NCI-H774 (cell line): Measurements from ENCODE around the gene LVRN.
"Not testable (repeated sequence)": the region's sequence is repeated elsewhere in the genome, so short reads cannot be mapped to it uniquely, and the experiment has no call there.

Experiments
- DNase-seq: peaks from one replicate; lab custom pipeline; 2025; lab: John Stamatoyannopoulos, UW

The LVRN gene, protein sequence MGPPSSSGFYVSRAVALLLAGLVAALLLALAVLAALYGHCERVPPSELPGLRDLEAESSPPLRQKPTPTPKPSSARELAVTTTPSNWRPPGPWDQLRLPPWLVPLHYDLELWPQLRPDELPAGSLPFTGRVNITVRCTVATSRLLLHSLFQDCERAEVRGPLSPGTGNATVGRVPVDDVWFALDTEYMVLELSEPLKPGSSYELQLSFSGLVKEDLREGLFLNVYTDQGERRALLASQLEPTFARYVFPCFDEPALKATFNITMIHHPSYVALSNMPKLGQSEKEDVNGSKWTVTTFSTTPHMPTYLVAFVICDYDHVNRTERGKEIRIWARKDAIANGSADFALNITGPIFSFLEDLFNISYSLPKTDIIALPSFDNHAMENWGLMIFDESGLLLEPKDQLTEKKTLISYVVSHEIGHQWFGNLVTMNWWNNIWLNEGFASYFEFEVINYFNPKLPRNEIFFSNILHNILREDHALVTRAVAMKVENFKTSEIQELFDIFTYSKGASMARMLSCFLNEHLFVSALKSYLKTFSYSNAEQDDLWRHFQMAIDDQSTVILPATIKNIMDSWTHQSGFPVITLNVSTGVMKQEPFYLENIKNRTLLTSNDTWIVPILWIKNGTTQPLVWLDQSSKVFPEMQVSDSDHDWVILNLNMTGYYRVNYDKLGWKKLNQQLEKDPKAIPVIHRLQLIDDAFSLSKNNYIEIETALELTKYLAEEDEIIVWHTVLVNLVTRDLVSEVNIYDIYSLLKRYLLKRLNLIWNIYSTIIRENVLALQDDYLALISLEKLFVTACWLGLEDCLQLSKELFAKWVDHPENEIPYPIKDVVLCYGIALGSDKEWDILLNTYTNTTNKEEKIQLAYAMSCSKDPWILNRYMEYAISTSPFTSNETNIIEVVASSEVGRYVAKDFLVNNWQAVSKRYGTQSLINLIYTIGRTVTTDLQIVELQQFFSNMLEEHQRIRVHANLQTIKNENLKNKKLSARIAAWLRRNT

DNA sequence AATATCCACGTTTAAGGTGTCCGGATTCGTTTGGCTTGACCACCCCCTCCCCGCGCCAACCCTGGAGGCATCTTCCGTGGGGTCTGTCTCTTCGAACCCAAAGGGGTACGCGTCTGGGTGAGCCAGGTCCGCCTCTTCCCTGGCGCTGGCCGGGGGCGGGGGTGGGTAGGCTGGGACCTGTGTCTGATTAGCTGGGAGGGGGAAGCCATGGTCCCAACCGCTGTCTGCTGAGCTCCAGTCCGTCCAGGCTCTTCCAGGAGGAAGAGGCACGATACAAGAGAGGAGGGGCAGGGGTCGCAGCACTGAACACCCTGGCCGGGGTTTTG, at the start of gene LVRN:
TSS of gene LVRN (plus strand) at position 237 of the 326 bp plus-strand sequence. CDS start 143 bp downstream, outside the sequence.
- no peak for DNase-seq

DNA sequence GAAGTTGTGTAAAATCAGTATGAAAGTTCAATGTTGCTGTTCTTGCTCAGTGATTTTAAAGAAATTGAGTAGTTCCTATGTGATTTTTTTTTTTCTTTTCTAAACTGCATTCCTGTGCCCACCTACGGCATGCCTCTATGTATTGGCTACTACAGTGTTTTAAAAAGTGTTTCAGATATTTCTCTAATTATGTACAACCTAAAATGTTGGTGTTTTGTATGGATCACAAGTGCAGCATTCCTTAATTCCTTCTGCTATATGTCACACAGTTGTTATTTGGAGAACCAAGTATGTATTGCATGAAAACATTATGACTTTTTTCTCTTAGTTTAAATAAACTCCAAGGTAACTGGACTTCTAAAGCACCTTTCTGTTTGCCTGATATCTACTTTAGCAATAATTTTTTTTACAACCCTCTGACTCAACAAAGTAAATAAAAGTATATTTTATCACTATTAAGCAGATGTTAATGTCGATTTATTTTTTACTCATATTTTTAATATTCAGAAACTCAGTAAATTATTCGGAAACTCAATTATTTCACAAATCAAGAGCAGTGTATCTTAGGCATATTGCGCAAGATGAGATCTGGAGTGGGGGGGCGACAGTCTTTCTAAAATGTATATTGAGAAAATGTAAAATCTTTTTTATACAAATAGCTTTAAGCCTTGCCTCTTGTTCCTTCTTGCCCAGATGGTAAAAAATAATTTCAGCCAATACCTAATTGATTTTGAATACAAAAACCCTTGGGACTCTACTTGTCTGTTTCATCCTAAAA, 48.5 kb upstream of the LVRN start:
- not testable (repeated sequence) for DNase-seq

DNA sequence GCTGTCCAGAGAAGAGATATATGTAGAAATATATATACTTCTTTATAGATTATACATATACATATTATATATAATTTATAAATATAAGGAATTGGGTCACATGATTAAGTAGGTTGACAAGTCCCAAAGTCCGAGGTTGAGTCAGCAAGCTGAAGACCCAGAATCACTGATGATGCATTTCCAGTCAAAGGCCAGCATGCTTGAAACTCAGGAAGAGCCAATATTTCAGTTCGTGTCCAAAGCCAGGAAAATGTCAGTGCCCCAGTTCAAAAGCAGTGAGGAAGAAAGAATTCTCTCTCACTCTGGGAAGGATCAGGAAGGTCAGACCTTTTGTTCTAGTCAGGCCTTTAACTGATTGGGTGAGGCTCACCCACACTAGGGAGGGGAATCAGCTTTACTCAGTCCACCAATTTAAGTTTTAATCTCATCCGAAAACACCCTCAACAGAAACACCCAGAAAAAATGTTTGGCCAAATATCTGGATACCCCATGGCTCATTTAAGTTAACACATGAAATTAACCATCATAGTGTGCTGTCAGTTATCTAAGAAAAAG, 42.0 kb upstream of the LVRN start:
- no peak for DNase-seq

DNA sequence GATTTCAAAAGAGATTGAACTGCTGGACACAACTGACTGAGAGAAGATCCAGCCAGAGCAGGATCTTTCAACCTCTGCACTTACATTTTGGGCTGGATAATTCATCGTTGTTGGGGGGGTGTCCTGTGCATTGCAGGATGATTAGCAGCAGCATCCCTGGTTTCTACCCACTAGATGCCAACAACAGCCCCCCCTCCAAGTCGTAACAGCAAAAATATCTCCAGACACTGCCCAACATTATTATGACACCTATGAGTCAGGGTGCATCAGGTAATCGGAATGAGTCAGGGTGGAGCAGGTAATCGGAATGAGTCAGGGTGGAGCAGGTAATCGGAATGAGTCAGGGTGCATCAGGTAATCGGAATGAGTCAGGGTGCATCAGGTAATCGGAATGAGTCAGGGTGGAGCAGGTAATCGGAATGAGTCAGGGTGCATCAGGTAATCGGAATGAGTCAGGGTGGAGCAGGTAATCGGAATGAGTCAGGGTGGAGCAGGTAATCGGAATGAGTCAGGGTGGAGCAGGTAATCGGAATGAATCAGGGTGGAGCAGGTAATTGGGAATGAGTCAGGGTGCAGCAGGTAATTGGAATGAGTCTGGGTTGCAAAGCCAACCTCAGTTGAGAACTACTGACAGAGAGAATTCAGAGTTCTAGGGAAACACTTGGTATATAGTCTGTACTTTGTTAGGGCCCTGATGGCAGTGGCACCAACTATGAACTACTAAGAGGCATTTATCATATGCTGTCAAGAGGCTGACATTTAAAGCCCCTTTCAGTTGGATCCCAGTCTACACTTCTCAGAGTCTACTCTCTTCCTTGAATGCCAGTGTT, 33.5 kb upstream of the LVRN start:
- DNase-seq = not testable (repeated sequence)

DNA sequence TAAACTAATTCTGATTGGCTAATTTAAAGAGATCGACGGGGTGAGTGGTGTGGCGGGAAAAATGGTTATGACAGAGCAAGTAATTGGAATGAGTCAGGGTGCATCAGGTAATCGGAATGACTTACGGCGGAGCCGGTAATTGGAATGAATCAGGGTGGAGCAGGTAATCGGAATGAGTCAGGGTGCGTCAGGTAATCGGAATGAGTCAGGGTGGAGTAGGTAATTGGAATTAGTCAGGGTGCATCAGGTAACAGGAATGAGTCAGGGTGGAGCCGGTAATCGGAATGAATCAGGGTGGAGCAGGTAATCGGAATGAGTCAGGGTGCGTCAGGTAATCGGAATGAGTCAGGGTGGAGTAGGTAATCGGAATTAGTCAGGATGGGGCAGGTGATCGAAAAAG, 32.1 kb upstream of the LVRN start:
- not testable (repeated sequence) for DNase-seq

DNA sequence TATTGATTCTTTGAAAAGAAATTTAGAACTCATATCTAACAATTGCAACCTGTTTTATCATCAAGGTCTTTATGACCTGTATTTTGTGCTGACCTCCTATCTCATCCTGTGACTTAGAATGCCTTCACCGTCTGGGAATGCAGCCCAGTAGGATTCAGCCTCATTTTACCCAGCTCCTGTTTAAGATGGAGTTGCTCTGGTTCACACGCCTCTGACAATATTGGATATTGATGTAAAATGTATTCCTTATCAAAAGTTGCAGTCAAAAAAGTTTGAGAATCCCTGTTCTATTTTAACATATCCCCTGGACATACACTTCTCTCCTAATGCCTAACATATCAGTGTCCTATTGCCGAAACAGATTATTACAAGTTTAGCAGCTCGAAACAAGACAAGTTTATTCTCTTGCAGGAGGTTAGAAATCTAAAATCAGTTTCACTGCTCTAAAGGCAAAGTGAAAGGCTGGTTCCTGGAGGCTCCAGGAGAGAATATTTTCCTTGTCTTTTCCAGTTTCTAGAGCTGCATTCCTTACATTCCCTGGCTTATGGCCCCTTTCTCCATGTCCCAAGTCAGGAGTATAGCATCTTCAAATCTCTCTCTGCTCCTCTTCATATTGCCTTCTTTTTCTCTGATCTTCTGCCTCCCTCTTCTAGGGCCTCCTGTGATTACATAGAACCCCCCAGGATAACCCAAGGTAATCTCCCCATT, 31.5 kb upstream of the LVRN start:
- no peak for DNase-seq

DNA sequence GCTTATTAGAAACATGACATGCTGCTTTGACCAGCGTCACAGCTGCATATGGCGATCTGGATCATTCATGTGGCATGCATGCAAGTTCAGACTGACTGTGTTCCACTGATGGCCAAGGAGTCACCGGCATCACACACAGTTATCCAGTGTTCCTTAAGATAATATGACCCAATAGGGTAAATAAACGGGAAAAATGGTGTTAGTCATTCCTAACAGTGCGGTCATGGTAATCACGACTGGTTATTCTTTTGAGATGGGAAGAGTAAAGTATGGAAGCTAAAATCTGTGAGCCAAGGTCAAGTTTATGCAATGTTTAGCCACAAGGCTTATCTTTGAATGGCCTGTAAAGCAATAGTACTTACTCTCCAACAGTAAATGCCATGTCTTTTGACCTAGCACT, 29.3 kb upstream of the LVRN start:
- no peak for DNase-seq

DNA sequence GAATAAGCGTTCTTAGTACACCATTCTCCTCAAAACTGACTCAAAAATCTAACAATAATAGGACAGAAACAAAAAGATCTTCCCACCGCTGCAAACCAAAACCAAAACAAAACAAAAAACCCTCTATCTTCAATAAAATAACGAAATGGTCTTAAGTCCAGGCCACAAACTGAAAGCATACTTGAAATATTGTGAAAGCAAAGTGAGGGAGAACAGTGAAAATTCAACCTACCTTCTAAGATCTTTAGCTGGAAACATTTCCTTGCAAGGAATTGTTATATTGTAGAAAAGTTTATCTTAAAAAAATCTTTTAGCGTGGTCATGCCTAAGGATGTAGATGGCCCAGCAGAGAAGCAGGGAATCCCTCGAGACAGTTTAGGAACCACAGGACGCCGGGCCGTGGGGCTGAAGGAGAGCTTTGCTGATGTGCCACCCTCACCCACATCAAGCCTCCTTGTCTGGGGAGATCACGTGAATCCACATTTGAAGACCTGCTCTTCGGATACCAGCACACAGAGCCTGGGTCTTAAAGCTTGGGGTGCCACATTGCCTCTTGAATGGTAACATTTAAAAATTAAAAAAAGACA, 27.8 kb upstream of the LVRN start:
- no peak for DNase-seq

DNA sequence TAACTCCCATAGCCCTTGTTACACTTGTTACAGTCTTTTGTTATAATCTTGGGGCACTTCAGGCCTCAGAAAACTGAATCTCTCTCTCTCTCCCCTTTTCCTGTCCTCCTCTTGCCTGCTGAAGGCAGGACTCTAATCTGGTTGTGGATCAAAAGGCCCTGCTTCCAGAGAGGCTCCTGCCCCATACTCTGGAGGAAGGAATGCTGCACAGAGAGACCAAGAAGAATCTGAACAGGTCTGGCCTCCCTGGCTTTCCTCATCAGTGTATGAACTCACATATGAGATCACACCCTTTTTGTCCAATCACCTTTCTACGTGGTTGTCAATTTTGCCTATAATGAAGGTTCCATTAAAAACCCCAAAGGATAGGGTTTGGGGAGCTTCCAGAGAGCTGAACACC, 26.2 kb upstream of the LVRN start:
- DNase-seq = no peak

DNA sequence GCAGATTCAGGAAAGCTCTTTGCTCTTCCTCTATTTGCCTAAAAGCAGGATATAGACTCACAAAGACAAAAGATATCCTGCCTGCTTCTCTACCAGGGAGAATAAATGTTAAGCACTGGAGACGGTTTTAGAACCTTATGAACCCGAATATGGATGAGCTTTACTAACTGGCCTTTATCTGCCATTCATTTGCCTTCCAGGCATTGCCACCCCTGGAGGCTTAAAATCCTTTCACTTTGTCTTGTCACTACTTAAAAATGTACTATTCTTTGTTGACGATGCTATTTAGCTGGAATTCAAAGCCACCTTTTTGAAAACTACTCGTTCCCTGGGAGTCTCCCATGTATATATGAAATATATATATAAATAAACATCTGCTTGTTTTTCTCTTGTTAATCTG, 23.2 kb upstream of the LVRN start:
- no peak for DNase-seq

DNA sequence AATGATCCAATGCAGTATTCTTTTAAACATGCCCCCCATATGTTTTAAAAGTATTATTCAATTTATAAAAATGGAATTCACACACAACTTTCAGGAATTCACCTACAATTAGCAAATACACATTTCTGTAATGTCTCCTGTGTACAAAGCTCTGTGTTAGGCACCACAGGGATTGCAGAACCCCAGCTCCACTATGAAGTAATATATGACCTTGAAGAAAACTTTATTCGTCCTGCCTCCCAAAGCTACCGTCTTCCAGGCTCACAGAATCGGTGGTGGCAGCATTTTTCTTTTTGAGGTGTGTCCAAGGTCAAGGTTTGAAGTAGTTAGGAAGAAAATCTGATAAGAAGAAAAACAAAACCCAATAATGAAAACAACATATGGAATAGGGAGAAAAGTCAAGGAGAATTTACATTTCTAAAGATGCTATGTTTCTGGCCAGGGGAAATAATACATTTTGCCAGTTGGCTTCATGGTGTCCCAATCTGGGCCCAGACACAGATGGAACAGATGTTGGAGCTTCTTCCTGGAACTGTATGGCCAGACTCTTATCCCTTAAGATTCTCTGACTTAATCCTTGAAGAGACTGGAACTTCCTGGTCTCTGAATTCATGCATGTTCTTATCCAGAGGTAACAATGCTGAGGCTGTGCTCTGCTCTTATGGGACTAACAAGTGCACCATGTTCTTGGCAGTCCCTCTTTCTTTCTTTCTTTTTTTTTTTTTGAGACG, 22.0 kb upstream of the LVRN start:
- no peak for DNase-seq

DNA sequence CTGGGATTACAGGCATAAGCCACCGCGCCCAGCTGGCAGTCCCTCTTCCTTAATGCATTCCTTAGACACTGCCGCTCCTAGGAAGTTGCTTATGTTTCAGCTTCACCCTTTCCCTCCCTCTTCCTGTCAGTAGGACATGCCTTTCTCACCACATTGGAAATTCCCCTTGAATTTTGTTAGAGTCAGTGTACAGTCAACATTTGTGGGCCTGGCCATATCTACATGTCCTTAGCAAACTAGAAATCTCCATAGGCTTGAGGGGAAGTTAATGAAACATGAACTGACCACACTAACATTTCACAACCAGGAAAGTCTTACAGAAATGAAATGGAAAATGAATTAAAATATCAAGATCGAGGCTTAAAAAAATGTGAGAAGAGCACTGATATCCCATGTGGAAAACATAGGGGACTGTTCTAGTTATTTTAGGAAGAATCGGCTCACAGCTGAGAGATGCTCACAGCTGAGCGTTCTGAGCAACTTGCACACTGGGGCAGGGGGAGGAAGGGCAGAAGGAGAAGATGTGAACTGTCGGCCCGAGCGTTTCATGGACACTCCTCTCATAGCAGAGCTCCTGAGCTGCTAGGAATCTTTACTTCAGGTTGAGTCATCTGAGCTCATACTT, 21.1 kb upstream of the LVRN start:
- DNase-seq = no peak

DNA sequence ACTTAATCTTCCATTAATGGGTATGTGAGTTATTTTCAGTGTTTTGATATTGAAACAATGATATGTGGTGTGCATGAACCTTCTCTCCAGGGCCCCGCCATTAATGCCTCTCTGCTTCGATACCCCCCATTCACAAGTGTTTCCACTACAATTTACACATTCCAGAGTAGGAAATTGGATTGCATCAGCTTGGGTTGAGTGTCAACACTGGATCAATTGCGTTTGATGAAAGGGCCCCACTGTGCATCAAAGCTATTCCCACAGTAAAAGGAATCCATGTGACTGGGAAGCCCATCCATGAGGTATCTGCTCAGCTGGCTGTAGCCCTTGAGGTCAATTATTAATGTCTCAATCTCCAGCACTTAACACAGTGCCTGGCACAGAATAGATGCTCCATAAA, 17.8 kb upstream of the LVRN start:
- no peak for DNase-seq

DNA sequence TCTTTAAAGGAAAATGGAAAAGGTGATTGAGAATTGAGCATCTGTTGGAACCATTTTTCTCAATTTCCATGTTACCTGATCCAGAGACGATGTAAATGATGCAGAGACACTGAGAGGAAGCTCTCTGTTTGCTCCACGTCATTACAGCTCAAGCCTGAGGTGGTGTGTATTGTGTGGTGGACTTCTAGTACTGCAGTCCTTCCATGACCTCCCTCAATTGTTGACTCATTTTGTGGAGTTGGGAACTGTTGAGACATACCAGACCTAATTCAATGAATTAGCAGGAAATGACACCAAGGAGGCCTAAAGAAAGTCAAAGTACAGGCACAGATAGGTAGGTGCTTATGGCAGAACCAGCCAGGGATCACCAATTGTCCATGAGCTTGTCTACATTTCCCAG, 15.6 kb upstream of the LVRN start:
- no peak for DNase-seq

DNA sequence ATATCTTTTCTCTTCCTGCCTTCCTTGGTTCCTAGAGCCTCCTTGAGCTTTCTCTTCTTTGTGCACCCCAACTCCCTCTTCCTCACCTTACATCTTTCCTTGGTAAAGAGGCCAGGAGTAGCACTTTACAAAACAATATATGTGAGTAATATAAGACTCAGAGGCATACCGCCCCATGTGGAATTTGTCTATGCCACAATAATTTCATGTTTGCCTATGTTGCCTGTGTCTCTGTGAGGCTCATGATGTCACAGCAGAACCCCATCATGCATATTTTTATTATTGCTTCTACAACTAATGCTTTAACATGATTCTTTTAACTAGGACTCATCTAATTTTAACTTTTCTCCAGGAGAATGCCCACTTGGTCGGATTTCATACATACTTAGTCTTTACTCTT, 15.0 kb upstream of the LVRN start:
- DNase-seq = no peak

DNA sequence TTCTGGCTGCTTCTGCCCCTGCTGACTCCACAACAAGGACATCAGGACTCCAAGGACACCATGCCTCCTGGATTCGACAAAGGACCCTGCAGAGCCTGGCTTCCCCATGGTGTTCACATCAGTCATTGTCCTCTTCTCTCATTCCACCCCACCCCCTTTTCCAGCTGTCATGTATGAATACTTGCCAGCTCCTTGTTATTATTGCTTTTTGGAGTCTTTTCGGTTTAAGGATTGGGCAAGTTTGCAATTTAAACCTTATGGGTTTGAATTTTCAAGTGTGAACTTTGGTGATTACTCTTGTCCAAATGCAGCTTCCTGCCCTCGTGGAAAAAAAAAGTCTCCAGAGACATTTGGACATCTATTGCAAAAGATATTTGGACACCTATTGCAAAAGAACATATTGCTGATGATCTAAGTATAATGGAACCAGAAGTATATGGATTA, 14.2 kb upstream of the LVRN start:
- DNase-seq = no peak

DNA sequence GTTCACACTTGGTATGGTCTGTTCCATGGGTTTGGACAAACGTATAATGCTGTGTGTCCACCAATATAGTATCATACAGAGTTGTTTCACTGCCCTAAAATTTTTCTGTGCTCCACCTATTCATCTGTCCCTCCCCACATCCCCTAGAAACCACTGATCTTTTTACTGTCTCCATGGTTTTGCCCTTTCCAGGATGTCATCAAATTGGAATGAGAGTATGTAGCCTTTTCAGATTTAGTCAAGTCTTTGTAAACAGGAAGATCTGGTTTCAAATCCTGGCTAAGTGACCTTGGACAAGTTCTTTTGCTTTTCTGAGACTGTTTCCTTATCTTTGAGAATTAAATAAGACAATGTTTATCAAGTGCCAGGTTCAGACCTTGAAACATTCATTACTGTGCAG, 13.2 kb upstream of the LVRN start:
- DNase-seq = no peak

DNA sequence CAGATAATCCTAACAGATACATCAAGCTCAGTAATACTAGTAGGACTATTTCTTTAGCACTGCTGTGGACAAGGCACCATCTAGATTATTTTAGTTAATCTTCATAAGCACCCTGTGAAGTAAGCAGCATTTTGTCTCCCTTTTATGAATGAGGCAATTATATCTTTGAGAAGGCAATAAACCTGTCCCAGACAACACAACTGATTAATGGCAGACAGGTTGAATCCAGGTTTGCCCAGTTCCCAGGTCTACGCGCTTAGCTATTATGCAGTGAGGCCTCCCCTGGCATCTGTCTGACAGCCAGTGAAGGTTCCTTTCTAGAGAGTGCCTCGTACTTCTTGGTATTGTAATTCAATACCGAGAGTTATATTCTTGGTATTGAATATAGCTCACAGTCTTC, 9.7 kb upstream of the LVRN start:
- DNase-seq = no peak

DNA sequence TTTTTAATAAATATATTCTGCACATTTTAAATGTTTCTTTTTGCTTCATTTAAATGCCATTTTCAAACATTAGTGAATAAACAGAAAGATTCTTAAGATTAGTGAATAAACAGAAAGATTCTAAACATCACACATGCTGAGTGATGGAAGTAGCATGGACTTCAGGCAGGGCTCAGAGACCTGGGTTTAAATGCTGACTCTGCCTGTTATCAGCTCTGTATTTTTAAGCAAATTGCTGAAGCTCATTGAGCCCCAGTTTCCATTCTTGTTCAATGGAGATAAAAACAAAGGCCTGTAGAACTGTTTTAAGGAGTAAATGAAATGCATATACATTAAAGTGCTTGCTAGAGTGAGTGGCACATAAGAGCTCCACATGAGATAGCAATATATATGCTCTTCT, 8.1 kb upstream of the LVRN start:
- DNase-seq = no peak
